Activated naive CD8-positive, alpha-beta T cell (primary cell): ENCODE measurements around the gene SLCO2A1.

Experiments
- H3K27ac Mint-ChIP-seq: one replicate; pipeline ENCODE4 v1.8.0; 2021; ENCODE audit warnings: mixed read lengths
- H3K27me3 Mint-ChIP-seq: one replicate; pipeline ENCODE4 v1.8.0; 2021; ENCODE audit warnings: mixed read lengths
- H3K36me3 Mint-ChIP-seq: one replicate; pipeline ENCODE4 v1.8.0; 2021; ENCODE audit warnings: mixed read lengths
- H3K4me1 Mint-ChIP-seq: one replicate; pipeline ENCODE4 v1.8.0; 2021; ENCODE audit warnings: low read depth, mixed read lengths
- H3K4me3 Mint-ChIP-seq: one replicate; pipeline ENCODE4 v1.8.0; 2021; ENCODE audit warnings: mild to moderate bottlenecking, mixed read lengths
- H3K9me3 Mint-ChIP-seq: one replicate; pipeline ENCODE4 v1.8.0; 2021; ENCODE audit warnings: low read depth, mixed read lengths

The SLCO2A1 gene

DNA sequence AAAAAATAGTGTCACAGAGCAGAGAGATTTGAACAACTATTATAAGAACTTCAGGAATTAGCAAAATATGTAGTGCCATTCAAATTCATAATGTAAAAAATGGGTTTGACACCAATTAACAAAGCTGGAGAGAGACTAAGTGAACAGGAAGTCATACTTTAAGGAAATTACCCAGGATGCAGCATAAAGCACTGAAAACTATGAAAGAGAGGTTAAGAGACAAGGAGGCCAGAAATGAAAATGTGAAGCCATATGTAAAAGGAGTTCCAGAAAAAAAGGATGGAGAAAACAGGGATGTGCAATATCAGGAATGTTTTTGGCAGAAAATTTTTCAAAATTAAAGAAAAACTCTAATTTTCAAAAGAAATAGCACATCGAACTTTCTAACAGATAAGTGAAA is 57.6 kb downstream of the SLCO2A1 start:
- H3K9me3 Mint-ChIP-seq: peaks cover 17% of the 10 kb centered on the region
- H3K4me3 Mint-ChIP-seq: no peak overlapping the region
- H3K27ac Mint-ChIP-seq: no peak overlapping the region
- H3K27me3 Mint-ChIP-seq: no peaks in the 10 kb centered on the region
- H3K4me1 Mint-ChIP-seq: no peaks in the 10 kb centered on the region
- H3K36me3 Mint-ChIP-seq: no peaks in the 10 kb centered on the region

DNA sequence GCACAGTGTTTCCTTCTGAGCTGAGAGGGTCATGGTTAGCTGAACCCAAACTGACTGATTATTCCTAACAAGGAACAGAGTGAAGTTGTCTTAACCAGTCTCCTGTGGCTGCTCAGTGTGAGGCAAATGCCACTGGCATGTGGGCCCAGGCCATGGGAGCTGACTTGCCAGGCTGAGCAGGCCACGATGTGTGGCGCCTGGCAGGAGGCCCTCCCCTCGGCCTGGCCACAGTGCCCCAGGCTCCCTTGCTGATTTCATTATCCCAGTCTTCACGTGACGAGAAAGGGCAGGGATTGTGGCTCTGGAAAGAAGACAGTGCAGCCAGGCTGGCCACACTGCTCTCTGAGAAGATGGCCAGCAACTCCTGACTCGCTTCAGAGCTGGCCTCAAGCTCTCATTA is 58.8 kb downstream of the SLCO2A1 start:
- Mint-ChIP-seq H3K4me3 (no peak overlapping the region), H3K9me3 (peaks cover 17% of the 10 kb centered on the region), H3K36me3 (no peaks in the 10 kb centered on the region), H3K27me3 (no peaks in the 10 kb centered on the region), H3K4me1 (no peaks in the 10 kb centered on the region), H3K27ac (no peak overlapping the region)

DNA sequence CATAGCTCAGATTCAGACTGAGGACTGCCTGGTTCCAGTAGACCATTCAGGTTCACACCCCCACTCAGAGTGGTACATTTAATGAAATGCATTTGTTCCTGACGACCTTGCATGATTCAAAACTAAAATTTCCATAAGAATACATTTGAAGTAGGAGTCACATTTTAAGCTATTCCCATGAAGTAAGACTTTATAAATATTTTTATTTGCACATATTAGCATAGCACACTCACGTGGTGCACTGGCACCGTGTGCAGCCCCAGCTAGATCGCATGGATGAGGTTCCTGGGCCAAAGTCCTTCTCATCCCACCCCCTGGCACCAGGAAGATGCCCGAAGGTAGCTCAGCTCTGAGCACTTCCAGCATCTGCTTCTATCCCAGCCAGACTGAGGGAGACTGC is 59.4 kb downstream of the SLCO2A1 start:
- Mint-ChIP-seq H3K4me3 (no peak overlapping the region), H3K27me3 (no peaks in the 10 kb centered on the region)

GRCh38 chr3:133967992-133968892 is 61.5 kb downstream of the SLCO2A1 start:
- Mint-ChIP-seq H3K27ac (no peak overlapping the region), H3K27me3 (no peaks in the 10 kb centered on the region), H3K4me3 (no peak overlapping the region), H3K9me3 (peaks cover 17% of the 10 kb centered on the region), H3K4me1 (no peaks in the 10 kb centered on the region), H3K36me3 (no peaks in the 10 kb centered on the region)

More for the DNA sequence above, 59.4 kb downstream of the SLCO2A1 start:
- Mint-ChIP-seq H3K4me1 (no peaks in the 10 kb centered on the region), H3K9me3 (peaks cover 17% of the 10 kb centered on the region), H3K27ac (no peak overlapping the region), H3K36me3 (no peaks in the 10 kb centered on the region)

DNA sequence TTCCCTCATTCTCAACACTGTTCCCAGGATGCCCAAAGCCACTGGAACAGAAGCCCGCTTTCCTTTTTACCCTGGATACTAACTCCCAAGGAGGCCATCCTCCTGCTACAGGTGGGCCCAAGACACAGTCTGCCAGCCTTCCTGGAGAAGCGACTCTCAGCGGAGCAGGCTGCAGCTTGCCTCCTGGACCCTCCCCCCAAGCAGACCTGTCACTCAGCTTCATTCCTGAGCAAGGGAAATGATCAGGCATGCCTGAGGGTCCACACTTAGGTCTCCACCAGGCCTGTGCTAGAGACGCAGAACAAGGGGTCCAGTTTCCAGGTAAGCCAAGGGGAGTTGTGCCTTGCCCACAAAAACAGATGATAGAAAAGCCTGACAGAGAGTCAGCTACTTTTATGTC is 62.8 kb downstream of the SLCO2A1 start:
- H3K4me1 Mint-ChIP-seq: no peaks in the 10 kb centered on the region
- no peak overlapping the region for H3K27ac Mint-ChIP-seq
- no peaks in the 10 kb centered on the region for H3K27me3 Mint-ChIP-seq
- no peak overlapping the region for H3K4me3 Mint-ChIP-seq
- H3K9me3 Mint-ChIP-seq: peaks cover 9% of the 10 kb centered on the region
- no peaks in the 10 kb centered on the region for H3K36me3 Mint-ChIP-seq

DNA sequence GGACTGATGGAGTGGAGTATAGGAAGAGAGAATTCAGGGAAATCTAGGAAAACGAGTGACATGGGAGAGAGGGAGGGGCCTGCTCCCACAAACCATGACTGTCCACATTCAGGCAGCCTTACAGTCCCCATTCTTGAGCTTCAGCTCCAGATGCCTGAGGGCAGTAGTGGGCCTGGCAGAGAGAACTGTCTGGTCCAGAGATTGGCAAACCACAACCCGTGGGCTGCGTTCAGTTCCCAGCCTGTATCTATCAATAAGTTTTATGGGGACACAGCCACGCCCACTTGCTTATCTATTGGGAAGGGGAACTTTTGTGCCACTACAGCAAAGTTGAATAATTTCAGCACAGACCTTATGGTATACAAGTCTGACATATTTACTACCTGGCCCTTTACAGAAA is 63.8 kb downstream of the SLCO2A1 start:
- Mint-ChIP-seq H3K27me3 (no peaks in the 10 kb centered on the region), H3K27ac (no peak overlapping the region), H3K36me3 (no peaks in the 10 kb centered on the region), H3K4me1 (no peaks in the 10 kb centered on the region), H3K4me3 (no peak overlapping the region), H3K9me3 (no peaks in the 10 kb centered on the region)

DNA sequence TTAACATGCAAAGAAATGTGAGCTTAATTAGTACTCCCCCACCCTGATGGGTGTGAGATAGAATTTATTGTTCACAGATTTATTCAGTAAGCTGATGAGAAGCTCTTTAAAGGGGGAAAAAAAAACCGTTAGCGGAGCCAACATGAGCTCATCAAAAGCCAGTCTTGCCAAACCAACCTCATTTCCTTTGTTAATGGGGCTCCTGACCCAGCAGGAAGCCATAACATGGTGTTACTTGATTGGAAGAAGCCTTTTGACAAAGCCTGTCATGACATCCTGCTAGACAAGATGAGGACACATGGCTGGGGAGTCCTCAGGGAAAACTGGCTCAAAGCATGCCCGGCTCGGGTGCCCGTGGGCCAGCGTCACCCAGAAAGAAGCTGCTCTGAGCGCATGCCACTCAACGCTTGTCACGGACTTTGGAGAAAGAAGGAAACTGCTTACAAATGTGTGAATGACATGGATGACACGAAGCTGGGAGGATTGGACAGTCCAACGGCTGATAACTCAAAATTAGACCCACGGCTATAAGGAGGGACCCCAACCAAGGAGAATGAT is 64.6 kb downstream of the SLCO2A1 start:
- Mint-ChIP-seq H3K4me1 (no peaks in the 10 kb centered on the region), H3K4me3 (no peak overlapping the region), H3K27me3 (no peaks in the 10 kb centered on the region), H3K27ac (no peak overlapping the region), H3K9me3 (no peaks in the 10 kb centered on the region), H3K36me3 (no peaks in the 10 kb centered on the region)

DNA sequence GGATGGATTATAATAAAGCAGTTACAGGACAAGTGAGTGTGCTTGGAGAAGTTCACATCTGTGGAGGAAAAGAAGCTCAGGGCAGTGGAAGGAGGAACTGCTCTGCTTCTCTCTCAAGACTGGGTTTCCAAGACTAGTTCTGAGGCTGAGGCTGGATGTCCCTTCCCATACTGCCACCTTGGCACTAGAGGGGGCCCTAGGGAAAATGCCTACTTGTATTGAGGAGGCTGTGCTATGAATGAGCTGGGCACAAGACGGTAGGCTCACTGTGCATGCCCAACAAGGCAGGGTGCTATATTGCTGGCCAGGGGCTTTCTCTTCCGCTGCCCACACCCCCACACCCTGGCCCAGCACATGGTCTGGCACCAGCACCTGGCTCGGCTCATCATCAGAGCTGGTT is 65.2 kb downstream of the SLCO2A1 start:
- Mint-ChIP-seq H3K4me3 (no peak overlapping the region), H3K36me3 (no peaks in the 10 kb centered on the region), H3K27ac (no peak overlapping the region), H3K4me1 (no peaks in the 10 kb centered on the region), H3K9me3 (no peaks in the 10 kb centered on the region), H3K27me3 (no peaks in the 10 kb centered on the region)

DNA sequence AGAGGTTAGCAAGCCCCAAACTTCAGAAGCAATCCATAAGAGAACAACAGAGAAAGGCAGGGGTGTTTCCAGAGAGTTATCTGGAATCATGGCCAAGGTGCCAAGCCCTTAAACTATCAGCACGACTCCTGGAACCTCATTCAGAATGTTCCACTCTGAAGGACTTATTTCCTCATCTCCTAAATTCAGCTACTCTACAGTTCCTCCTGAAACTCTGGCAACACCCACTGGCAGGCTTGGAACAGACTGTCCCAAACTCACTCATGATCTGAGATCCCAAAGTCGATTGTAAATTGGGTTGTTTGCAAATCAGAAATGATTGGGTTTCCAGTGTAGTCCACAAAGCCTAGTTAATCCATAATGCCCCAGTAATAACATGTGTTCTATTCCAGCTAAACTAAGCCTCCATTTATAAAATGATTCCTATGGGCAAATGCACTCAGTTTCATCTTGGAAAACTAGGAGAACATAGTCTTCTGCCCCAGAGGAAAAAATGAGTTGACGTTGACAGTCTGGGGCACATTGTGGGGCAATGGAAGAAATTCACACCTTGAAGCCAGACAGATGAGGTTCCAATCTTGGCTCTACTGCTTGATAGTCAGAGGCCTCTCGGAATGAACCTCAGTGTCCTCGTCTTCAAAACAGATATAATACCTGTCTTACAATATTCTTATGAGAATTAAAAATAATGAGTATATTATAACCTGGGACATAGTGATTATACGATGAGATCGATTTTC is 65.9 kb downstream of the SLCO2A1 start:
- Mint-ChIP-seq H3K4me3 (no peak overlapping the region), H3K27me3 (no peaks in the 10 kb centered on the region), H3K36me3 (no peaks in the 10 kb centered on the region), H3K9me3 (no peaks in the 10 kb centered on the region), H3K27ac (no peak overlapping the region), H3K4me1 (no peaks in the 10 kb centered on the region)

DNA sequence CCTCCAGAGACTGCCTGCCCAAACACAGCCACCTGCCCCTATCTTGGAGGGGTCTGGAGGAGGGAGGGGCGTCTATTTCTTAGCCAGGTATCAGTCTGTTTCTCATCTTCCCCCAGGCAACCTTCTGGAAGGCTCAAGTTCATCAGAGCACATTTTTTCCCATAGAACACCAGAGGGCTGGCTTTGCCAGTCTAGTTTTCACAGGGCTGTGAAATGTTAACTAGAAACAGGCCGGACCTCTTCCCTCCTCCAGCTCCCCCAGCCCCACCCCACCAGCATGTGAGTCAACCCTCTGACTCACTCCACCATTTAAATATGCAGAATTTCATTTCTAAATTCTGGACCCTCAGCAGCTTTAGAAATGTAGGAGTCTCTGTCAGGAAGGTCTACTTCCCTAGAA is 66.9 kb downstream of the SLCO2A1 start:
- Mint-ChIP-seq H3K27me3 (no peaks in the 10 kb centered on the region), H3K27ac (no peak overlapping the region), H3K36me3 (no peaks in the 10 kb centered on the region), H3K4me3 (no peak overlapping the region), H3K4me1 (no peaks in the 10 kb centered on the region), H3K9me3 (no peaks in the 10 kb centered on the region)

DNA sequence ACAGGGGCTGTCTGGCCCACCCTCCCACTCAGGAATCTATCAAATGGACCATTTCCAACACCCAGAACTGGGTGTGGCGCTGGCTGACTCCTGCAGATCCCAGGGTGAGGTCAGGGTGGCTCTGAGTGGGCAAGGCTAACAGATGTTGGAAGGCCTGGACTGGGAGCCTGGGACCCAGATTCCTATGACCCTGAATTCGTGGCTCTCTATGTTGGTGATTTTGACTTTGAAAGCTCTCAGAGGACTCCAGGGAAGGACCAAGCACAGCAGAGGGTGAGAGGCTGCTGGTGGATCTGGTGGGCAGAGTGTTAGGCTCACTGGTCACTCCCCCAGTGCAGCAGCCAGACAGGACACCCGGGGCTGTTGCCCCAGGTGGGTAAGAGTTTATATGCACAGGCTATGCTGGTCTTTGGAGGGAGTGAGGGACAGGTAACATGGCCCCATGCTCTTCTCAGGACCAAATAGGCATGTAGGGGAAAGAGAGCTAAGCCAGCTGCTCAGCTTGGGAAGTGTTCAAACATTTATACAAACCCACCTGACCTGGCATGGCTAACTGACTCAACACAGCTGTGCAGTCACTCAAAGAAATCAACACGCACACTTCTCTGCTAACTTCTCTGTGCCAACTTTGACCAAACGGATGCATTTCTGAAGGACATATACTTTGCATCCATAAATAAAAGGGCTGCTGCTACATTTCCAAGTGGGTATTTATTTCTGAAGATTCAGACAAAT is 71.5 kb downstream of the SLCO2A1 start:
- H3K36me3 Mint-ChIP-seq: no peaks in the 10 kb centered on the region
- H3K9me3 Mint-ChIP-seq: no peaks in the 10 kb centered on the region
- no peaks in the 10 kb centered on the region for H3K27me3 Mint-ChIP-seq
- H3K27ac Mint-ChIP-seq: no peak overlapping the region
- H3K4me3 Mint-ChIP-seq: no peak overlapping the region
- no peaks in the 10 kb centered on the region for H3K4me1 Mint-ChIP-seq

- Mint-ChIP-seq H3K27ac (no peak overlapping the region), H3K27me3 (no peaks in the 10 kb centered on the region), H3K36me3 (no peaks in the 10 kb centered on the region), H3K4me3 (no peak overlapping the region), H3K4me1 (no peaks in the 10 kb centered on the region), H3K9me3 (no peaks in the 10 kb centered on the region)
Observed at GRCh38 chr3:133956982-133957381, 72.7 kb downstream of the SLCO2A1 start.

GRCh38 chr3:133956353-133956752 is 73.4 kb downstream of the SLCO2A1 start:
- H3K27ac Mint-ChIP-seq: no peak overlapping the region
- no peak overlapping the region for H3K4me3 Mint-ChIP-seq
- H3K4me1 Mint-ChIP-seq: no peaks in the 10 kb centered on the region
- no peaks in the 10 kb centered on the region for H3K36me3 Mint-ChIP-seq
- no peaks in the 10 kb centered on the region for H3K9me3 Mint-ChIP-seq
- no peaks in the 10 kb centered on the region for H3K27me3 Mint-ChIP-seq

DNA sequence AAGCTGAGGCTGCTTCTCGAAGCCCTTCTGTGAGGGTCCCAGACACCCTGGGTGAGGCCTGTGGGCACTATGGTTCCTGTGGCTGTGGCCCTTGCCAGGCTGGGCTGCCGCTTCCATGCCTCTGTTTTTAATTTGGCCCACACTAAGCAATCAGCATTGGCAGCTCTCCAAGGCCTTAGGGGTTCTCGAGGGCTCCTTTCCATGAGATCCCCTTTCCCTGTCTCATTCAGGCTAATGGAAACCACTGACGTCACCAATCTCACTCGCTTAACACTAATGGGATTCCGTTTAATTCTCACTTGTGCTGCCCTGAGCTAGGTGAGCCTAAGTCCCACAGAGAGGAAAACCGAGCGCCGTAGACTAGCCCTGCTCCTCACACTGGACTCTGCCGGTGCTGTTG is 73.8 kb downstream of the SLCO2A1 start:
- no peaks in the 10 kb centered on the region for H3K27me3 Mint-ChIP-seq
- no peak overlapping the region for H3K4me3 Mint-ChIP-seq
- no peak overlapping the region for H3K27ac Mint-ChIP-seq
- no peaks in the 10 kb centered on the region for H3K9me3 Mint-ChIP-seq
- no peaks in the 10 kb centered on the region for H3K4me1 Mint-ChIP-seq
- H3K36me3 Mint-ChIP-seq: no peaks in the 10 kb centered on the region
